ENCODE results near the gene ANO10.

DNA sequence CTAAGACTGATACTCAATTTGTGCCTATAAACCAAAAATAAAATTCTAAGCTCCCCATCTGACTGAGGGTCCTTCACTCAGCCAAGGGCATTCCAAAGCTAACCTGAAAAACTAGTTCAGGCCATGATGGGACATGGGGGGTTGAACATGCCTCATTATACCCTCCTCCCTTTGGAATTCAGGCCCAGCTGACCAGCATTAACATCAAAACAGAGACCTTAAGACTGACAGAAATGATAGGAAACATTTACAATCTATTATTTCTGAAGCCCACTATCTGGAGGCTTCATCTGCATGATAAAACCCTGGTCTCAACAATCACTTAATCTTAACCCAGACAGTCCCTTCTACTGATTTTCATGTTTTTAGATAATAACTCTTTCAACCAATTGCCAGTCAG lies 140.4 kb downstream of the ANO10 start:
- TF ChIP-seq, protein P1, sequence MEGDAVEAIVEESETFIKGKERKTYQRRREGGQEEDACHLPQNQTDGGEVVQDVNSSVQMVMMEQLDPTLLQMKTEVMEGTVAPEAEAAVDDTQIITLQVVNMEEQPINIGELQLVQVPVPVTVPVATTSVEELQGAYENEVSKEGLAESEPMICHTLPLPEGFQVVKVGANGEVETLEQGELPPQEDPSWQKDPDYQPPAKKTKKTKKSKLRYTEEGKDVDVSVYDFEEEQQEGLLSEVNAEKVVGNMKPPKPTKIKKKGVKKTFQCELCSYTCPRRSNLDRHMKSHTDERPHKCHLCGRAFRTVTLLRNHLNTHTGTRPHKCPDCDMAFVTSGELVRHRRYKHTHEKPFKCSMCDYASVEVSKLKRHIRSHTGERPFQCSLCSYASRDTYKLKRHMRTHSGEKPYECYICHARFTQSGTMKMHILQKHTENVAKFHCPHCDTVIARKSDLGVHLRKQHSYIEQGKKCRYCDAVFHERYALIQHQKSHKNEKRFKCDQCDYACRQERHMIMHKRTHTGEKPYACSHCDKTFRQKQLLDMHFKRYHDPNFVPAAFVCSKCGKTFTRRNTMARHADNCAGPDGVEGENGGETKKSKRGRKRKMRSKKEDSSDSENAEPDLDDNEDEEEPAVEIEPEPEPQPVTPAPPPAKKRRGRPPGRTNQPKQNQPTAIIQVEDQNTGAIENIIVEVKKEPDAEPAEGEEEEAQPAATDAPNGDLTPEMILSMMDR (IDR thresholded peaks at IDR 0.05; ENCODE audit: borderline replicate concordance, extremely low read depth, low read length, poor library complexity, severe bottlenecking), result no peak
- TF ChIP-seq EZH2 (IDR thresholded peaks at IDR 0.05; ENCODE audit: borderline replicate concordance, low read depth, low read length, severe bottlenecking), result no peak

Data from DND-41 (cell line).